Measurements from ENCODE around the gene FER.
"Not testable (repeated sequence)": the region's sequence is repeated elsewhere in the genome, so short reads cannot be mapped to it uniquely, and the experiment has no call there.

Gene FER

DNA sequence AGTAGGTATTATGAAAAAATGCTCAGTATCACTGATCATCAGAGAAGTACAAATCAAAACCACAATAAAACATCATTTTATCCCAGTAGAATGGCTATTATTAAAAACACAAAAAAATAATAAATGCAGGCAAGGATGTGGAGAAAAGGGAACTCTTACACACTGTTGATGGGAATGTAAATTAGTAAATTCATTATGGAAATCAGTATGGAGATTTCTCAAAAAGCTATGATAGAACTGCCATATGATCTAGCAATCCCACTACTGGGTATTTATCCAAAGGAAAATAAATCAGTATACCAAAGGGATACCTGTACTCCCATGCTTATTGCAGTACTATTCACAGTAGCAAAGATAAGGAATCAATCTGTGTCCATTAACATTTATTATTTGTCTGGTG is 209.6 kb downstream of the FER start:
- no peak for DNase-seq (ENCODE audit: low read depth, low spot score)

DNA sequence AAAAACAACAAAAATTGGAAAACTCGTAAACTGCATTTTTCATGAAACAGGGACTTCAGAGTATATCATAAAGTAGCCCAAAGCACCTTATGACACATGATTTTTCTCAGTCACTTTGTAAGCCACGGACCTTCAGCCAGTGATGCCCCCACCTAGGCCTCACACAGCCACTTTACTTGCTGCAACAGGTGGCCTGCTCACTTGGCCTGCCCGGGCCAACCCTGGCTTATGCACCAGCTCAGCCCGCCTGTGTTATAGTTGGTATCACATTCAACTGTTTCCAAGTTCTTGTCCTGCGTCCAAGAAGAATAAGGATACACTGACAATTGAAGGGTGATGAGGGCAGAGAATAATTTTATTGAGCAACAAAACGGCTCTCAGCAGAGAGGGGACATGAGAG is 219.2 kb downstream of the FER start:
- DNase-seq (ENCODE audit: low read depth, low spot score) = no peak

- no peak for DNase-seq (ENCODE audit: low read depth, low spot score)
These were observed 226.9 kb downstream of the FER start for GRCh38 chr5:108974594-108974993.

DNA sequence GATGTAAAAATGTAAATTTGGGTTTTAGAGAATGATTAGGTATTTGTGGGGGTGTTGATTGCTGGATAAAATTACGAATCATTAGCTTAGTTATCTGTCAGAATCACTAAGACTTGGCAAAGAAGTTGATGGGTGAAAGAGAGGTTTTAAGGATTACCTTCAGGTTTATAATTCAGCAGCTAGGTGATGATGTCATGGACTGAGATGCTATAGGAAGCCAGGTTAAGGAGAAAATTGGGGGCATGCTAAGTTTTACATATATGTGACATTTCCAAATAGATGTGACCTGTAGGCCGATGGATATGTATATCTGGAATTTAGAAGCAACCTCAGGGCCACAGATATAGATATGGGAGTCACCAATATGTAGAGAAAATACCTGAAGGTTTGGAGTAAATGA is 228.0 kb downstream of the FER start:
- DNase-seq (ENCODE audit: low read depth, low spot score) = no peak

GRCh38 chr5:108983461-108984092 is 235.9 kb downstream of the FER start:
- DNase-seq (ENCODE audit: low read depth, low spot score) = no peak

DNA sequence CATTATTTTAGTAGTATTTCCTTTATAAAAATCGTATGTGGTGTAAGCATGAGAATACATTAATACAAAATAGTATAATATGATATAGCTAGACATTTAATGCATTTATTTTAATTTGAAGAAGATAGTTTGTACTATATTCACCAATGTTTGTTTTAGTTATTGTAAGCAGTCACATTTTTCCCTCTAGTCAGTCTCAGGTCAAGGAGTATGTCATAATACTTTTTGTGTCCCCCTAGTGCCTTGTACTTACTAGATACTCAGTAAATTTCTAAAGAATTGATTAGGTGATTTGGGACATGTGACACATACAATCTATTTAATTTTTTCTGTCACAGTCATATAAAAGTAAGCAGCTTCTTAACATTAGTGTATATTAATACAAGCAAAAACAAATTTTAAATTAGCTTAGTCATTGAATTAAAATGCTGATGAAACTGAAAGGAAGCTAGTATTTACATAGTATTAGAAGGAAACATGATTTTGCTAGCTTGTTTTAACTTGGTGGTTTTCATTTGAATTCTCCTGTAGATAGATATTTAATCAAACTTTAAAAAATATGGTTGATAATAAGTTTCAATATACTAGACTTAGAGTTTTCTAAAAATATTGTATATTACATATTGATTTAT is 242.2 kb downstream of the FER start:
- DNase-seq (ENCODE audit: low read depth, low spot score) = no peak

DNA sequence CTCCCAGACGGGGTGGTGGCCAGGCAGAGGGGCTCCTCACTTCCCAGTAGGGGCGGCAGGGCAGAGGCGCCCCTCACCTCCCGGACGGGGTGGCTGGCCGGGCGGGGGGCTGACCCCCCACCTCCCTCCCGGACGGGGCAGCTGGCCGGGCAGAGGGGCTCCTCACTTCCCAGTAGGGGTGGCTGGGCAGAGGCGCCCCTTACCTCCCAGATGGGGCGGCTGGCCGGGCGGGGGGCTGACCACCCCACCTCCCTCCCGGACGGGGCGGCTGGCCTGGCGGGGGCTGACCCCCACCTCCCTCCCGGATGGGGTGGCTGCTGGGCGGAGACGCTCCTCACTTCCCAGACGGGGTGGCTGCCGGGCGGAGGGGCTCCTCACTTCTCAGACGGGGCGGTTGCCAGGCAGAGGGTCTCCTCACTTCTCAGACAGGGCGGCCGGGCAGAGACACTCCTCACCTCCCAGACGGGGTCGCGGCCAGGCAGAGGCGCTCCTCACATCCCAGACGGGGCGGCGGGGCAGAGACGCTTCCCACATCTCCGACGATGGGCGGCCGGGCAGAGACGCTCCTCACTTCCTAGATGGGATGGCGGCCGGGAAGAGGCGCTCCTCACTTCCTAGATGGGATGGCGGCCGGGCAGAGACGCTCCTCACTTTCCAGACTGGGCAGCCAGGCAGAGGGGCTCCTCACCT is 244.8 kb downstream of the FER start:
- DNase-seq (ENCODE audit: low read depth, low spot score) = not testable (repeated sequence)

GRCh38 chr5:108993440-108993839 is 245.7 kb downstream of the FER start:
- DNase-seq (ENCODE audit: low read depth, low spot score) = not testable (repeated sequence)

DNA sequence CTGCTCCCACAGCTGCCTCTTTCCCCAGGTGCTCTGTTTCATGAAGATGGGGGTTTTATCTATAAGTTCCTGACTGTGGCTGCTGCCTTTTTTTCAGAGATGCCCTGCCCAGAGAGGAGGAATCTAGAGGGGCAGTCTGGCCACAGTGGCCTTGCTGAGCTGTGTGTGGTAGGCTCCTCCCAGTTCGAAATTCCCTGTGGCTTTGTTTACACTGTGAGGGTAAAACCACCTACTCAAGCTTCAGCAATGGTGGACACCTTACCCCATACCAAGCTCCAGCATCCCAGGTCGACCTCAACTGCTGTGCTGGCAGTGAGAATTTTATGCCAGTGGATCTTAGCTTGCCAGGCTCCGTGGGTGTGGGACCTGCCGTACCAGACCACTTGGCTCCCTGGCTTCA is 250.0 kb downstream of the FER start:
- peak; percentile 25 for DNase-seq (ENCODE audit: low read depth, low spot score)

DNA sequence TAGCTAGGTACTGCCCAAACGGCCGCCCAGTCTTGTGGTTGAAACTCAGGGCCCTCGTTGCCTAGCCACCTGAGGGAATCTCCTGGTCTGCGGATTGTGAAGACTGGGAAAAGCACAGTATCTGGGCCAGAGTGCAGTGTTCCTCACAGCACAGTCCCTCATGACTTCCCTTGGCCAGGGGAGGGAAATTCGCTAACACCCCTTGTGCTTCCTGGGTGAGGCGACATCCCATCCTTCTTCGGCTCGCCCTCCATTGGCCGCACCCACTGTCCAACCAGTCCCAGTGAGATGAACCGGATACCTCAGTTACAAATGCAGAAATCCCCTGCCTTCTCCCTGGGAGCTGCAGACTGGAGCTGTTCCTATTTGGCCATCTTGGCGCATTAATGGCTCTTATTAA is 250.5 kb downstream of the FER start:
- DNase-seq (ENCODE audit: low read depth, low spot score) = no peak

- no peak for DNase-seq (ENCODE audit: low read depth, low spot score)
These were observed 256.2 kb downstream of the FER start for GRCh38 chr5:109003928-109004327.

- DNase-seq (ENCODE audit: low read depth, low spot score) = no peak
These were observed 257.8 kb downstream of the FER start for GRCh38 chr5:109005297-109006009.

GRCh38 chr5:109006129-109006528 is 258.4 kb downstream of the FER start:
- DNase-seq (ENCODE audit: low read depth, low spot score) = no peak

DNA sequence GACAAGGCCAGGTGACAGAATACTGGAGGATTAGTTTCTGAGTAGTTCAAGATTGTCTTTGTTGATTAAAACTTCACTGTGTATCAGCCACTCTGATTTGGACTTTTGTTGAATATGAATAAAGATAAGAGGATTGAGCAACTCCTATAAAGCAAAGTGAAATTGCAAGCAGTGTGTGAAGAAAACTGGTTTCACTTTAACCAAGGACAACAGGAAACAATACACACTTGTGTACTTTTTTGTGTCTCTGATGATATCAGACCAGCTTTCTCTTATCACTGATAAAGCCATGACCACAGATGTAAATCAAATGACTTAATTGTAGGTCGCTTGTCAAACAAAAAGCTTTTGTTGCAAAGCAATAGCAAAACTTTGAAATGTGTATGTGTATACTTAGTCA is 268.6 kb downstream of the FER start:
- no peak for DNase-seq (ENCODE audit: low read depth, low spot score)

GRCh38 chr5:109022056-109022455 is 274.4 kb downstream of the FER start:
- no peak for DNase-seq (ENCODE audit: low read depth, low spot score)

- DNase-seq (ENCODE audit: low read depth, low spot score) = not testable (repeated sequence)
These were observed 278.0 kb downstream of the FER start for GRCh38 chr5:109025729-109026128.

DNA sequence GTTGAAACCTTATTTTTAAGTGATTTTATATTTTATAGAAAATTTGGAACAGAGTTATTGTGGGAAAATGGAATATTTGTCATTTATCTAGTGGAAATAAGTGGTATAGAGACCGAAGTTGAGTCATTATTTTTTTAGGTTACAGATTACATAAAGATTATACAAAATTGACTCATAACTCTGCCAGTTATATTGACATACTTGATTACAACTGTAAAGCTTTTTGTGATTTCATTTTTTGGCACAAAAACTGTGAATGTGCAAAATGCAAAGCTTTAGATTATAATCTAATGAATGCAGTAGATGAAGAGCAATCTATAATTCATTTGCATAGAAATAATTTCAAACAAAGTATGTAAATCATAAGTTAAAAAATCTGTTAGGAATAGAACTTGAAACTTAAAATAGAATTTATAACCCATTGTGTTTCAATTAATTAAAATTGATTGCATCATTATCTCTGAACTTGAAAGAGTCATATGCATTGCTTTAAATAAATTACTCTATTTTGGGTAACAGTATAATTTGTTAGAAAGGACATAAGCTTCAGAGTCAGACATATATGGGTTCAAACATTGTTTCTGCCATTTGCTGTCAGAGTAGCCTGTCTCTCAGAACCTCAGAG is 280.4 kb downstream of the FER start:
- DNase-seq (ENCODE audit: low read depth, low spot score) = no peak

DNA sequence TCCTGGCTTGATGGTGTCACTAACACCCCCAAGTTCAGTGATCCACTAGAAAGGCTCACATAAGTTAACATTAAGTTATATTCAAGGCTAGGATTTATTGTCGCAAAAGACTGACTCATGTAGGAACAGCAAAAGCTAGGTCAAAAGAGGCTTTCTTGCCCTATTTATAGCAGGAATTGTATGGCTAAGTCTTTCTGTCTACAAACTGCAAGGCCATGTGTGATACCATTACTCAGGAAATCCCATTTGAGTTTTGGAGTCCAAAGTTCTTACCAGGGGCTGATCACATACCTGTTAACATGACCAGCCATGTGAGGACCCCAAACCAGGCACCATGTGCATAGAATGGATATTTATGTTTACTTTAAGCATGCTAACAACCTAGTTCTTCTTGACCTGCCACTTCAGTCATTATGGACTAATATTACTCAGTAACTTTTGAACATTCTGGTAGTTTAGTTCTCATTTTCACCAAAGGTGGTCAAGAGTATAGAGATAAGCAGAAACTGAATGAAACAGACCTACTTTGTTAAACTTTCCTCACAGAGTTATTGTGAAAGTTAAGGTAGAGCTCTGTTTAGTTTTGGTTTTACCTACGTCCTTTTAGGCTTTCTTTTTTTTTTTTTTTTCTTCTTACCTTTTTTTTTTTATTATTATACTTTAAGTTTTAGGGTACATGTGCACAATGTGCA is 281.1 kb downstream of the FER start:
- no peak for DNase-seq (ENCODE audit: low read depth, low spot score)

DNA sequence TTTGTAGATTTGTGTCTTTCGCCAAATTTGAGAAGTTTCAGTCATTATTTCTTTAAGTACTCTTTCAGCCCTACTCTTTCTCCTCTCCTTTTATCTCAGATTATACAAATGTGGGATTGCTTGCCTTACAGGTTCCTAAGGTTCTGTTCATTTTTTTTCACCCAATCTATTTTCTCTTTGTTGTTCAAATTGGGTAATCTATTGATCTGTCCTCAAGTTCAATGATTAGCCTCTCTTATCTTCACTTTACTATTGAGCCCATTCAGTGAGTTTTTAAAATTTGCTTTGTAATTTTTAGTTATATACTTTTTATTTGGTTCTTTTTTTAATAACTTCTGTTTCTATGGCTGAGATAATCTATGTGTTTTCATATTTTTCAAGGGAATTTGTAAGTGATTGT is 282.1 kb downstream of the FER start:
- no peak for DNase-seq (ENCODE audit: low read depth, low spot score)

GRCh38 chr5:109030360-109031143 is 282.9 kb downstream of the FER start:
- DNase-seq (ENCODE audit: low read depth, low spot score) = no peak

GRCh38 chr5:109034306-109034705 is 286.6 kb downstream of the FER start:
- no peak for DNase-seq (ENCODE audit: low read depth, low spot score)

All from ELF-1 (cell line).